Astrocyte (in vitro differentiated cells and primary cell): ENCODE measurements around the gene GJB6.

ENCODE experiments used
- CTCF ChIP-seq: IDR thresholded peaks from 2 replicates; pipeline ENCODE4 v1.5.1; 2011; ENCODE audit warnings: low read depth, mild to moderate bottlenecking, inconsistent platforms, low read length, moderate library complexity; ENCODE audit not compliant: insufficient read depth
- EZH2 ChIP-seq: IDR thresholded peaks from 2 replicates; pipeline ENCODE4 v1.6.1; 2012; ENCODE audit warnings: mild to moderate bottlenecking, low read length, inconsistent platforms; ENCODE audit not compliant: insufficient read depth

- TF ChIP-seq CTCF = no peak
- no peak for TF ChIP-seq EZH2
Observed at GRCh38 chr13:20186771-20187170, 45.3 kb downstream of the GJB6 start.
